ENCODE data around the gene ELFN2.

- no peak for TF ChIP-seq CTCF (IDR thresholded peaks at IDR 0.05)
- no peak for TF ChIP-seq POLR2A (IDR thresholded peaks at IDR 0.05)
These were observed 55.8 kb downstream of the ELFN2 start for GRCh38 chr22:37371491-37371890.

Data from tibial nerve (tissue), 3 donors.